TTC549 (cell line): ENCODE measurements around the gene TEX19.
"Not testable (repeated sequence)": the region's sequence is repeated elsewhere in the genome, so short reads cannot be mapped to it uniquely, and the experiment has no call there.

Source experiments
- FAIRE-seq: peaks from 2 replicates; lab custom pipeline; 2012; peaks lifted over from hg19 to GRCh38; lab: Jason Lieb, UNC

The TEX19 gene

GRCh38 chr17:82356845-82357355 lies 2.1 kb upstream of the TEX19 start:
- FAIRE-seq, result no peak

DNA sequence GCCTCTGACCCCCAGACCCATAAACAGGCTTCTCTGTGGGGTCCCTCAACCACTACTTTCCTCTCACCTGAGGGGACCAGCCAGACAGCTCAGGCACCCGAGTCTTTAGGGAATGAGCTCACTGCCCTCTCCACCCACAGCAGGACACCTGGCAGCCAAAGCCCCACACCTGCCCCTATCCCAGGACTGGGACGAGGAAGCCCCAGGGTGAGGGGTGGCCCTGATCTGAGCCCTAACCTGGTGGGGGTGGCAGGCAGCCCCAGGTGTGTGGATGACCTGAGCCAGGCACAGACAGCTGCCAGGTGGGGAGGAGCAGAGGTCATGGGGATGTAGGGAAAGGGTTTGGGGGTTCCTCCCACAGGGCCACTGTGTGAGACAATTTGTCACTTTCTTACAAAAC lies 1.7 kb upstream of the TEX19 start:
- no peak for FAIRE-seq

- not testable (repeated sequence) for FAIRE-seq
Measured at GRCh38 chr17:82359451-82360074, 516 bp downstream of the TEX19 start.

GRCh38 chr17:82361885-82362633 lies 3.0 kb downstream of the TEX19 start:
- FAIRE-seq, result no peak

- FAIRE-seq, result no peak
Measured at GRCh38 chr17:82365606-82366295, 6.7 kb downstream of the TEX19 start.

GRCh38 chr17:82366749-82367148 lies 7.7 kb downstream of the TEX19 start:
- no peak for FAIRE-seq

GRCh38 chr17:82367724-82368524 lies 8.9 kb downstream of the TEX19 start:
- no peak for FAIRE-seq

GRCh38 chr17:82369211-82369610 lies 10.2 kb downstream of the TEX19 start:
- no peak for FAIRE-seq

DNA sequence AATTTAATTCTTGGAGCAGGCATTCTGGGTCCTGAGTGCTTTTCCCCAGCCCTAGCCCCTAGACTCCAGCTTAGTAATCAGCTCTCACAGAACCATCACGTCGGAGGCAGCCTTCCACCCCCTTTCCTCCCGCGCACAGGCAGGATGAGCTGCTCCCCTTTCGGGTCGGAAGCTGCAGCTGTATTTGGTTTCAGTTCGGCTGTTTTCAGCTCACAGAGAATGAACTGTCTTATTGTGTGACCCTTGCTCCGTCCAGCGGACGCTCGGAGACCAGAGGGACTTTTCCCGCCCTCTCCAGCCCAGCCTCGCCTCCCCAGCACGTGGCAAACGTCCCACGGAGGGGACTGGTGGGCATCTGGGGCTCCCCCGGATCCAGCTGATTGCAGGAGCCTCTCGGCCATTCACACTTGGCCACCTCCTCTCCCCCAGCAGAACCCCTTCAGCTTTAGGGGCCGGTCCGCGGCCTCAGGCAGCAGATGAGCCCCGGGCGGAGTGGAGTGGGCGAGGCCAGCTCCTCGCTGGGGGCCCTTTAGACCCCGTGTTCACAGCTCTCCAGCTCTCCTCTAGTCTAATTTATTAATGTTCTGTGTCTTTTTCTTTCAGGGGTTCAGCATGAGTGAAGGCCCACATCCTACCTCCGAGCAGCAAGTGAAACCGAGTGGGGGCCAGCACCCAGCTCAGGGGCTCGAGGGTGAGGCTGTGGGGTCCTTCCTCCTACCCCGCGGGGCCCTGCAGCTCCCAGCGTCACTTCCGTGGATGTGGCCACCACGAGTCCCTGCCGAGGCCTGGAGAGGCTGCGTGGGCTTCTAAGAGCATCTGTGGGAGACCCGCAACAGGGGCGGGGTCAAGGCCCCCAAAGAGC lies 11.7 kb downstream of the TEX19 start:
- FAIRE-seq, result no peak

DNA sequence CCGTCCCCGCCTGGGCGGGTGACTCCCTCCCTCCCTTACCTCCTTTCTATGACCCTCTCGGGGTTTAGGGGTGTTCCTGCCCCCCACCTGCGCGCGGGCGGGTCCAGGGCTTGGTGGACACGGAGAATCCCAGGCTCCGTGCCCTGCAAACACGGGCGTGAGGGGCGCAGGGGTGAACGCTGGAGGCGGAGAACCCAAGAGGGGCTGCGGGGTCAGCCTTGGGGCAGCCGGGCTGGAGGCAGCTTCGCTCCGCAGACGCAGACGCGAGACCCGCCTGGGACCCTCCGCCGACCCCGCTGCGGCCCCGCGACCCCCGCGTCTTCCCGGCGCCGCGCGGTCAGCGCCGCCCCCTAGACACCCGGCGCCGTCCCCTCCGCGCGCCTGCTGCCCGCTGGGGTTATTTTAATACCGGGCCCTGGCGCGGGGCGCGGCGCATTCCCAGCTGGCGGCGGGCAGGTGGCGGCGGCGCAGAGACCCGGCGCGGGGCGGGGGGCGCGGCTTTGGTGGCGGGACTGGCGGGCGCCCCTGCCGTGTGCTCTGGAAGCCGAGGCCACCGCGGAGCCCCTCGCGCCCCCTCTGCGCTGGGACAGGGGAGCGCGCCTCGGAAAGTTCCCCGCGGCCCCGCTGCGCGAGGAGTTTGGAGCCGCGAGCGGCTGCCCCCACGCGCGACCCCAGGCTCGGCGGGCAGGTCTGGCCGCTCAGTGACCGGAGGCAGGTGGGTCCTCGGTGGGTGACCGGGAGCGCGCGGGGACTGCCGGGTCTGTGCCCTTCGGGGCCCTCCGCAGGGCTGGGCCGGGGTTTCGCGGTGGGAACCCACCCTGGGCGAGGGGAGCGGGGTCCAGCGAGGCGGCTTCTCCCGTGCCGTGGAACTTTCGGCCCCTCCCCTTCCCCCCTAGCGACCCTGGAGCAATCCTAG lies 12.5 kb downstream of the TEX19 start, which contains the start of gene UTS2R:
UTS2R (plus strand) TSS at position 433 of the 916 bp plus-strand sequence. CDS start 2,560 bp downstream, outside the sequence.
- no peak for FAIRE-seq

- no peak for FAIRE-seq
Measured at GRCh38 chr17:82372249-82373071, 13.4 kb downstream of the TEX19 start.

GRCh38 chr17:82373072-82373452 lies 14.0 kb downstream of the TEX19 start:
- not testable (repeated sequence) for FAIRE-seq

GRCh38 chr17:82373731-82374625 lies 14.9 kb downstream of the TEX19 start:
- no peak for FAIRE-seq

DNA sequence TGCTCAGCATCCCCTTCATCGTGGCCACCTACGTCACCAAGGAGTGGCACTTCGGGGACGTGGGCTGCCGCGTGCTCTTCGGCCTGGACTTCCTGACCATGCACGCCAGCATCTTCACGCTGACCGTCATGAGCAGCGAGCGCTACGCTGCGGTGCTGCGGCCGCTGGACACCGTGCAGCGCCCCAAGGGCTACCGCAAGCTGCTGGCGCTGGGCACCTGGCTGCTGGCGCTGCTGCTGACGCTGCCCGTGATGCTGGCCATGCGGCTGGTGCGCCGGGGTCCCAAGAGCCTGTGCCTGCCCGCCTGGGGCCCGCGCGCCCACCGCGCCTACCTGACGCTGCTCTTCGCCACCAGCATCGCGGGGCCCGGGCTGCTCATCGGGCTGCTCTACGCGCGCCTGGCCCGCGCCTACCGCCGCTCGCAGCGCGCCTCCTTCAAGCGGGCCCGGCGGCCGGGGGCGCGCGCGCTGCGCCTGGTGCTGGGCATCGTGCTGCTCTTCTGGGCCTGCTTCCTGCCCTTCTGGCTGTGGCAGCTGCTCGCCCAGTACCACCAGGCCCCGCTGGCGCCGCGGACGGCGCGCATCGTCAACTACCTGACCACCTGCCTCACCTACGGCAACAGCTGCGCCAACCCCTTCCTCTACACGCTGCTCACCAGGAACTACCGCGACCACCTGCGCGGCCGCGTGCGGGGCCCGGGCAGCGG lies 15.7 kb downstream of the TEX19 start:
- no peak for FAIRE-seq

DNA sequence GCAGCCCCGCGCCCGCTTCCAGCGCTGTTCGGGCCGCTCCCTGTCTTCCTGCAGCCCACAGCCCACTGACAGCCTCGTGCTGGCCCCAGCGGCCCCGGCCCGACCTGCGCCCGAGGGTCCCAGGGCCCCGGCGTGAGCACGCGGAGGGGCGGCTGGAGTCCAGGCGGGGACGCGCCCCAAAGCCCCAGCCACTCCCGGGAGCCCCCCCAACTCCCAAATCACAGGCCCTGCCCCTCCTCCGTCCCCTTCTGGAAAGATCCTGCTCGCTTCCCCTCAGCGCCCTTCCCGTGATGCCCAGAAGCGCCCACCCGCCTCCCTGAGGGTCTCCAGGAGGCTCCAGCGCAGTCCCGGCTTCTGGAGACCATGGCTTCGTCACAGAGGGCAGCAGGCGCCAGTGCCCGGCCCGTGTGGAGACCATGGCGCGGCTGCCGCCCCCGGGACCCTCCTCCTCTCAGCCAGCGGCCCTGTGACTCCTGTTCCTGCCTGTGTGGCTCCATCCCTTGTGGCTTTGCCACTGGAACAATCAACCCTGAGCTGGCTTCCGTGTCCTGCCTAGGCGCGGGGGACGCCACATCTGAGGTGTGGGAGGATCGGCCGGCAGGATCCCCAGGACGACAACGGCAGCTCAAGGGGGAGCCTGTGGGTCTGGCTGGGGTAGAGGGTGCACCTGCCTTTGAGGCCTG lies 16.5 kb downstream of the TEX19 start:
- FAIRE-seq, result no peak

GRCh38 chr17:82376042-82376730 lies 17.1 kb downstream of the TEX19 start:
- FAIRE-seq, result no peak
